GM12875 (cell line): ENCODE measurements around the gene VWA8.

Experiments
- H3K4me3 ChIP-seq: one replicate; pipeline ENCODE4 v1.5.1; 2011; ENCODE audit warnings: low read depth, low read length, control low read depth
- TF ChIP-seq, protein P1 (sequence below): IDR thresholded peaks from 2 replicates; pipeline ENCODE4 v1.5.1; 2011; ENCODE audit warnings: low read depth, mild to moderate bottlenecking, control low read depth, inconsistent platforms, low read length, moderate library complexity, borderline replicate concordance; ENCODE audit not compliant: insufficient read depth

VWA8 gene

DNA sequence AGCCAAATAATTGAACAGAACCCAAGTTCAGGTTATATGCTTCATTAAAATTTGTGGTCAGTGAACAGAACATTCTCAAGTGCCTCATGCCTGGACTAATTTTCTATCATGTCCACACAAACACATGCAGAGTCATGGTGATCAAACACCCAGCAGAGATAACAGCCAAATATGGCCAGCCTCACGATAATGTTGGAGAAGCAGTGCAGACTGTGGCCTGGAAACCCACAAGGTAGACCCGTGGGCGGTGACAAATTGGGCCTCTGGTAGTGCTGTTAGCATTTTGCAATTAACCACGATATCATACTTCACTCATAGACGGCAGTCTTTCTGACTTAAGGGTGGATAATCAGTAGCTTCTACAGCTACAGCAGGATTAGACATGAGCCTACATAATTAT is 35.0 kb upstream of the VWA8 start:
- no peak overlapping the region for H3K4me3 ChIP-seq
- TF ChIP-seq, protein P1, sequence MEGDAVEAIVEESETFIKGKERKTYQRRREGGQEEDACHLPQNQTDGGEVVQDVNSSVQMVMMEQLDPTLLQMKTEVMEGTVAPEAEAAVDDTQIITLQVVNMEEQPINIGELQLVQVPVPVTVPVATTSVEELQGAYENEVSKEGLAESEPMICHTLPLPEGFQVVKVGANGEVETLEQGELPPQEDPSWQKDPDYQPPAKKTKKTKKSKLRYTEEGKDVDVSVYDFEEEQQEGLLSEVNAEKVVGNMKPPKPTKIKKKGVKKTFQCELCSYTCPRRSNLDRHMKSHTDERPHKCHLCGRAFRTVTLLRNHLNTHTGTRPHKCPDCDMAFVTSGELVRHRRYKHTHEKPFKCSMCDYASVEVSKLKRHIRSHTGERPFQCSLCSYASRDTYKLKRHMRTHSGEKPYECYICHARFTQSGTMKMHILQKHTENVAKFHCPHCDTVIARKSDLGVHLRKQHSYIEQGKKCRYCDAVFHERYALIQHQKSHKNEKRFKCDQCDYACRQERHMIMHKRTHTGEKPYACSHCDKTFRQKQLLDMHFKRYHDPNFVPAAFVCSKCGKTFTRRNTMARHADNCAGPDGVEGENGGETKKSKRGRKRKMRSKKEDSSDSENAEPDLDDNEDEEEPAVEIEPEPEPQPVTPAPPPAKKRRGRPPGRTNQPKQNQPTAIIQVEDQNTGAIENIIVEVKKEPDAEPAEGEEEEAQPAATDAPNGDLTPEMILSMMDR: no peak

DNA sequence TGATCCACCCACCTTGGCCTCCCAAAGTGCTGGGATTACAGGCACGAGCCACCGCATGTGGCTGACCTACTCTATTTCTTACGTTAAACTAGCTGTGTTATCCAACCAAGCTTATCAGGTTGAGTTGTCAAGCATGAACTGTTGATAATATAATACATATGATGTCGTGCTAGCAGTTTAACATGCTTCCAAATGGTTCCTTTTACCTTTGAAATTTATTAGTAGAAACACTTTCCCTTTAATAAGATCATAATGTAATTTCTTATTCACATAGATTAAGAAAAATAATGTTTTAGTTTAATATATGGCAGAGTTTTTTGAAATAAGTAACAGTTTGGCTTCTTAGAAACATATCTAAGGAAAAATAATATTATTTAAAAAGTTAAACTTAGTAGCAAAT is 34.4 kb upstream of the VWA8 start:
- H3K4me3 ChIP-seq: no peak overlapping the region
- TF ChIP-seq, protein P1: no peak

DNA sequence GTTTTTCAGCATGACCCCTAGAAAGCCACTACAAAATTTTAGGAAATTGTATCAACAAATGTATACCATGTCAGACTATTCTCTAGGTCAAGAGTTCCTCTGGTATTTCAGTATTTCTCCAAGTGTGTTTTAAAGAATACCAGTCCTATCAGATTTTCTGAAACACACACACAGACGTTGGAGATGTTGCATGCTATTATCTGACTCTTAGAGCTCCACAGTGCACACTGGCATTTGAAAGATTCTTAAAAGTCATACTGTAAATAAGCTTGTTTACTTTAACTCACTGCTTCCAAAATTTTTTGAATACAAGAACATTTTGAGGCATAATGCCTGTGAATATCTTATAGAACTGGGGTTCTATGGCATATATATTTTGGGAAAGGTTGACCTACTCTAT is 33.8 kb upstream of the VWA8 start:
- H3K4me3 ChIP-seq: no peak overlapping the region
- TF ChIP-seq, protein P1: no peak

DNA sequence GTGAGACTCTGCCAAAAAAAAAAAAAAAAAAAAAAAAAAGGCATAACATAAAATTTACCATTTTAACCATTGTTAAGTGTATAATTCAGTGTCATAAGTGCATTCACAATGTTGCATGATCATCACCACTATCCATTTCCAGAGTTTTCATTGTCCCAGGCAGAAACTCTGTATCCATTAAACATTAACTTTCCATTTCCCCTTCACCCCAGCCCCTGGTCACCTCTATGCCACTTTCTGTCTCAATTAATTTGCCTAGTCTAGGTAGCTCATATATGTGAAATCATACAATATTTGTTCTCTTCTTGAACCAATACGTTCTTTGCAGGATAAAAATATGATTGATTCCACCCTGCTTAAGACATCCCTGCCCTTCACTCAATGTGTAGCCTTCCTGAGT is 31.0 kb upstream of the VWA8 start:
- TF ChIP-seq, protein P1: no peak
- H3K4me3 ChIP-seq: no peak overlapping the region

DNA sequence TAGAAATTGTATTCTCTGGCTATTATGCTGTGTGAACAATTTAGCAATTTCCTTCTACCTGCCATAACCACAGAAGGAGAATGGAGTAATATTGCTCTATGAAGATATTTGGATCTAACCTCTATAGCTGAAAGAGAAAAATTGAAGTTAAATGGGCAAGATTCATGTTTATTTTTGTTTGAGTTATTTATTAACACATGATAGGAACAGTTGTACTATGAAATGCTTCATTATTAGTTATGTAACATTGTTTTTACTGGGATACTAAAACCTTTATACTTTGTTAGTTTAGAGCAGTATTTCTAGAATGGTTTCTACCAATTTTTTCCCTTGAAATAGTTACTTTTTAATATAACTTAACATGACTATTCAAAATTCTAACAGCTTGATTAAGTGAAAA is 27.3 kb upstream of the VWA8 start:
- no peak overlapping the region for H3K4me3 ChIP-seq
- TF ChIP-seq, protein P1: no peak

DNA sequence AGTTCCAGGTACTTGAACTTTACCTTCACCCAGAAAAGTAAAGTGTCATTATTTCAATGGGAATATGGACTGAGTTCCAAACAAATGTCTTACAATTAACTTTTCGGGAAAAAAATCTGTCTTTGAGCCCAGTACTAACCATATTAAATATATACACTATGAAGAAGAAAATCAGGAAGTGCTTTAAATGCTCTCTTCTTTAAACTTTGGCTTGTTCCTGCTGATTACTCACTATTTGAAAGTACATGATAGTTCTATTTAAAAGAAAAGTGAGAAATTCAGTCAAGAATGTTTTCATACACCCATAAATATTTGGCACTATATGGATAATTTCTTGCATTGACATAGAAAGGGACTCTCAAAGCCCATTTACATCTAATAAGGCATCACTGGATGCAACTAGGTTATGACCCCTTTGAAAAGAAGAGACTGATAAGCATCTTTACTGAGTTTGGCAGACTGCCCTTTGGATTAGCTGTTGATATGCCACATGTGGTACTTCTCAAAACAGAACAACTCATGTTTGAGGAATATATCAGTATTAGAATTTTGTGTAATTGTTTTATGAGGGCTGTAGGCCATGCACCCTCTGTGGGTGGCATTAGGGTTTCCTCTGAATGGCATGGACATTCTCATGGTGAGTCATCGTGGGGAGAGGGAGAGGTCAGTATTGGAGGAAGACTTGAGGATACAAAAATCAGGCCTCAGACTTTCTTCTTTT is 25.0 kb upstream of the VWA8 start:
- TF ChIP-seq, protein P1: no peak
- no peak overlapping the region for H3K4me3 ChIP-seq

DNA sequence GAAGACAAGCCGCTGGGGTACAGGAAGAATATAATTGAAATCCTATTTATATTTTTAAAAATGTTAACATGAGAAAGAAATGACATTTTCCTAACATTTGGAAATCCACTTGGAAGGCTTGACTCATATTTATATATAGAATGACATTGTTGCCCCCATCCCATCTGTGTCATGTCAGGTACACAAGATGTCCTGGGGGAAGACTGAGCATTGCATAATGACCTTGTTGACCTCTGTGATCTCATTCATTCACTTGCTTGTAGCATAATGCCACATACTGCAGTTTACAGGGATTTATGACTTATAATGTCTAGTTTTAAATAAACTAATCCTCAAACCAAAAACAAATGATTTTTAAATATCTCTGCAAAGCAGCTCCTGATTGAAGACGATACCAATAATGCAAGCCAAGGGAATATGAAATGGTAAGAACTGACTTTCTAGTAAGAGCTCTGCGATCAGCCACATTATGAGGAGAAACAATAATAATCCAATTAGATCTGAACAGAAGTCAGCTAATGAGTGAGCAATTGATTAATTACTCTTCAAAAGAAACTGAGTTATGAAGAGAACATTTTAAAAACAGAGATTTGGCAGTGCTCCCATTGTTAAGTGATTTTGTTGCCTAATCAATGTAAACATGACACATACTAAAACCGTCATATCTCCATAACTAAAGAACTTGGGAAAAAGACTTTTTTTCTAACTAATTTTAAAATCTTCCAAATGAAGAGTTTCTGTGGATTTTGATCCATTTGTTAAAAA is 21.2 kb upstream of the VWA8 start:
- TF ChIP-seq, protein P1: no peak

More for the DNA sequence above, 21.2 kb upstream of the VWA8 start:
- no peak overlapping the region for H3K4me3 ChIP-seq
